OCI-LY1 (cell line): ENCODE results near the gene TTC12.

Experiments
- H2AFZ ChIP-seq: fragments of 200-600 bp; sonication (generic), shearing (Covaris generic); 2 replicates; pipeline ENCODE4 v1.6.0; 2014; ENCODE audit warnings: antibody characterized with exemption, mild to moderate bottlenecking, low read length
- H3F3A ChIP-seq: fragments of 200-600 bp; sonication (generic), shearing (Covaris generic); 2 replicates; pipeline ENCODE4 v1.6.0; 2014; ENCODE audit warnings: mild to moderate bottlenecking, antibody characterized with exemption, low read length, moderate library complexity; ENCODE audit not compliant: insufficient read depth
- H3K27ac ChIP-seq: fragments of 200-600 bp; sonication (generic); 2 replicates; pipeline ENCODE4 v1.5.1; 2014; ENCODE audit warnings: low read length, mixed run types, mild to moderate bottlenecking, low read depth; ENCODE audit not compliant: poor library complexity, severe bottlenecking
- H3K27me3 ChIP-seq: fragments of 200-600 bp; sonication (generic); 2 replicates; pipeline ENCODE4 v1.6.0; 2014; ENCODE audit warnings: antibody characterized with exemption, mild to moderate bottlenecking, low read length, moderate library complexity; ENCODE audit not compliant: insufficient read depth
- H3K36me3 ChIP-seq: fragments of 200-600 bp; sonication (generic); 2 replicates; pipeline ENCODE4 v1.6.1; 2014; ENCODE audit warnings: mild to moderate bottlenecking, antibody characterized with exemption, low read length, moderate library complexity, mixed read lengths; ENCODE audit not compliant: insufficient read depth
- H3K4me1 ChIP-seq: fragments of 200-600 bp; sonication (generic); 2 replicates; pipeline ENCODE4 v1.5.1; 2014; ENCODE audit warnings: mild to moderate bottlenecking, low read length, moderate library complexity; ENCODE audit not compliant: insufficient read depth, severe bottlenecking
- H3K4me2 ChIP-seq: fragments of 200-600 bp; sonication (generic), shearing (Covaris generic); 2 replicates; pipeline ENCODE4 v1.6.1; 2014; ENCODE audit warnings: low read length
- H3K4me3 ChIP-seq: fragments of 200-600 bp; sonication (generic); 2 replicates; pipeline ENCODE4 v1.5.1; 2014; ENCODE audit warnings: low read length, low read depth, mild to moderate bottlenecking, mixed read lengths; ENCODE audit not compliant: poor library complexity, severe bottlenecking
- H3K79me2 ChIP-seq: fragments of 200-600 bp; shearing (Covaris generic); 2 replicates; pipeline ENCODE4 v1.6.1; 2016; ENCODE audit warnings: mixed run types, low read length, mixed read lengths; ENCODE audit not compliant: insufficient read depth
- H3K9ac ChIP-seq: fragments of 200-600 bp; sonication (generic), shearing (Covaris generic); 2 replicates; pipeline ENCODE4 v1.6.1; 2014; ENCODE audit warnings: mild to moderate bottlenecking, low read length, mixed read lengths
- H3K9me2 ChIP-seq: fragments of 200-600 bp; sonication (generic), shearing (Covaris generic); 2 replicates; pipeline ENCODE4 v1.6.1; 2014; ENCODE audit warnings: low read depth, mild to moderate bottlenecking, low read length, mixed read lengths
- H3K9me3 ChIP-seq: fragments of 200-600 bp; shearing (Covaris generic); 2 replicates; pipeline ENCODE4 v1.6.1; 2014; ENCODE audit warnings: low read length, mixed read lengths
- H4K20me1 ChIP-seq: fragments of 200-600 bp; sonication (generic), shearing (Covaris generic); 2 replicates; pipeline ENCODE4 v1.6.0; 2016; ENCODE audit warnings: mild to moderate bottlenecking, low read length; ENCODE audit not compliant: insufficient read depth
- EZH2 ChIP-seq: fragments of 200-600 bp; sonication (generic), shearing (Covaris generic); IDR thresholded peaks from 2 replicates; pipeline ENCODE4 v1.8.0; 2017; ENCODE audit warnings: borderline replicate concordance, mixed run types, mild to moderate bottlenecking, antibody characterized with exemption, low read length, moderate library complexity, mixed read lengths
- TF ChIP-seq, protein P1 (sequence below): fragments of 200-600 bp; sonication (generic), shearing (Covaris generic); IDR thresholded peaks from 2 replicates; pipeline ENCODE4 v1.5.1; 2017; ENCODE audit warnings: mild to moderate bottlenecking, antibody characterized with exemption, low read length, moderate library complexity, mixed read lengths

The TTC12 gene

DNA sequence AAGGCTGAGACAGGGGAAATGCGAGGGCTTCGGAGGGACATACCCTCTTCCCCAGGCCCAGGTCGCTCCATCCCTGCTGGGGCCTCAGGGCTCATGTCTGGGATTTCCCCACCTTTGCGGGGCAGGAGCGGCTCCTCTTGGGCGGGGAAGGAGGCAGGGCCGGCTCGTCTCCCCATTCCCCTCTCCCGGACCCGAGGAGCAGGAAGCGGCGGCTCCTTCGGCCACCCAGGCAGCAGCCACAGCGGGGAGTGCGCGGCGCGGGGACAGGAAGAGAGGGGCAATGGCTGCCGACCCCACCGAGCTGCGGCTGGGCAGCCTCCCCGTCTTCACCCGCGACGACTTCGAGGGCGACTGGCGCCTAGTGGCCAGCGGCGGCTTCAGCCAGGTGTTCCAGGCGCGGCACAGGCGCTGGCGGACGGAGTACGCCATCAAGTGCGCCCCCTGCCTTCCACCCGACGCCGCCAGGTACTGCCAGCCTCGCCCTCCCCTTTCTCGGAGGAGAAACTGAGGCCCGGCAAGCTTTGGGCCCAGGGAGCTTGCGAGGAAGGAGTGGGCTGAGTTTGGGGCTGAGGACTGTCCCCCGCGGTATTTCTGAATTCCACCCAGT, 73.3 kb downstream of the TTC12 start, which contains the start of gene ANKK1:
Gene ANKK1 (plus strand): TSS at position 175 of the 607 bp plus-strand sequence. CDS start 106 bp downstream, at position 281.
- no peak within 1 kb of the TSS for H3K9ac ChIP-seq
- H3F3A ChIP-seq, result no peaks in the 10 kb centered on the region
- TF ChIP-seq, protein P1, sequence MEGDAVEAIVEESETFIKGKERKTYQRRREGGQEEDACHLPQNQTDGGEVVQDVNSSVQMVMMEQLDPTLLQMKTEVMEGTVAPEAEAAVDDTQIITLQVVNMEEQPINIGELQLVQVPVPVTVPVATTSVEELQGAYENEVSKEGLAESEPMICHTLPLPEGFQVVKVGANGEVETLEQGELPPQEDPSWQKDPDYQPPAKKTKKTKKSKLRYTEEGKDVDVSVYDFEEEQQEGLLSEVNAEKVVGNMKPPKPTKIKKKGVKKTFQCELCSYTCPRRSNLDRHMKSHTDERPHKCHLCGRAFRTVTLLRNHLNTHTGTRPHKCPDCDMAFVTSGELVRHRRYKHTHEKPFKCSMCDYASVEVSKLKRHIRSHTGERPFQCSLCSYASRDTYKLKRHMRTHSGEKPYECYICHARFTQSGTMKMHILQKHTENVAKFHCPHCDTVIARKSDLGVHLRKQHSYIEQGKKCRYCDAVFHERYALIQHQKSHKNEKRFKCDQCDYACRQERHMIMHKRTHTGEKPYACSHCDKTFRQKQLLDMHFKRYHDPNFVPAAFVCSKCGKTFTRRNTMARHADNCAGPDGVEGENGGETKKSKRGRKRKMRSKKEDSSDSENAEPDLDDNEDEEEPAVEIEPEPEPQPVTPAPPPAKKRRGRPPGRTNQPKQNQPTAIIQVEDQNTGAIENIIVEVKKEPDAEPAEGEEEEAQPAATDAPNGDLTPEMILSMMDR, result no peak
- TF ChIP-seq EZH2, result no peak
- no peak within 1 kb of the TSS for H3K4me3 ChIP-seq
- H3K4me2 ChIP-seq, result no peak within 1 kb of the TSS
- no peaks in the 10 kb centered on the region for H3K9me3 ChIP-seq
- no peaks in the 10 kb centered on the region for H3K36me3 ChIP-seq
- H3K27me3 ChIP-seq, result no peaks in the 10 kb centered on the region
- no peak within 1 kb of the TSS for H2AFZ ChIP-seq
- H3K79me2 ChIP-seq, result no peaks in the 10 kb centered on the region
- no peaks in the 10 kb centered on the region for H3K4me1 ChIP-seq
- no peak within 1 kb of the TSS for H3K27ac ChIP-seq
- no peaks in the 10 kb centered on the region for H4K20me1 ChIP-seq
- no peaks in the 10 kb centered on the region for H3K9me2 ChIP-seq

DNA sequence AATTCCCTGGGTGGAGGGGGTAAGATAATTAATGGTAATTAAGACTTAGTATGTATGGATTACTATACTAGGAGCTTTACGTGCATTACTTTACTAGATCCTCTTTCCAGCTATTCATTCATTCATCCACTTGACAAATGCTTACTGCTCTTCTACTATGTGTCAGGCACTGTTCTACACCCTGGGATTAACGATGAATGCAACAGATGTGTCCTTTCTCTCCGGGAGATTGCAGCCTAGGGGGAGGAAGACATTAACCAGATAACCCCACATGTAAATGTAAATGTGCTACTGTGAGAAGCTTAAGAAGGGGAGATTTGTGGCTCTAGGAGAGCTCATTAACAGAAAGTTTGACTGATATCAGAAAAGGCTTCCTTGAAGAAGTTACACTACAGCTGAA, 74.9 kb downstream of the TTC12 start:
- no peaks in the 10 kb centered on the region for H3K9me3 ChIP-seq
- no peaks in the 10 kb centered on the region for H3K79me2 ChIP-seq
- no peak overlapping the region for H3K9ac ChIP-seq
- no peaks in the 10 kb centered on the region for H3K9me2 ChIP-seq
- H3F3A ChIP-seq, result no peaks in the 10 kb centered on the region
- H4K20me1 ChIP-seq, result no peaks in the 10 kb centered on the region
- H3K4me1 ChIP-seq, result no peaks in the 10 kb centered on the region
- TF ChIP-seq, protein P1, result no peak
- no peak for TF ChIP-seq EZH2
- no peaks in the 10 kb centered on the region for H3K36me3 ChIP-seq
- no peaks in the 10 kb centered on the region for H3K27me3 ChIP-seq
- no peak overlapping the region for H3K4me2 ChIP-seq
- H3K27ac ChIP-seq, result no peak overlapping the region
- H3K4me3 ChIP-seq, result no peak overlapping the region
- no peak overlapping the region for H2AFZ ChIP-seq

DNA sequence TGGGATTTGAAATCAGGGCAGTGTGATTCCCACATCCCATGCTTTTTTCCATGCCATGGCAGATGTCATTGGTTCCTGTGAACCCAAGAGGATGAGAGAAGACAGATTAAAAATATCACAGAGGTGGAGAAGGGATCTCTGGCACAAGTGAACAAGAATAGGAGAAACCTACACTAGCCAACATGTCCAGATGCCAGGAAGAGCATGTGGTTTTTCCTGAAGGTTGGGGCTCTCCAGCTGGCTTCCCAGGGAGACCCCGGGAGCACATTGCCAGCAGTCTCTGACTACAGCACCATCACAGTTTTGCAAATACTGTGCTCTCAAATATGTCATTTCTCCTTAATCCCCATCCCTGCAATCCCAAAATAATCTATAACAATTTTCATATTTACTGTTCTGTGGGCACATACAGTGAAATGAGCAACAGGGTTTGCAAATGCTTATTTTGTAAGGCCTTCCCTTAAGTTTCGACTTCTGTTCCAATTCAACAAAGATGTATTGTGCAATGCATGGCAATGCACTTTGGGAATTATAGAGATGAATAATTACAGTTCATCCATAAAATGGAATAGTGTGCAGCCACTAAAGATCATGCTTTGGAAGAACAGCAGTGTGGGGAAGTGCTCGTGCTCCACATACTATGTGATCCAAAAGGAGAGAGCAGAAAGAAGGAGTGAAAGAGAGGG, 78.0 kb downstream of the TTC12 start:
- Histone ChIP-seq H3K4me1 (no peaks in the 10 kb centered on the region), H3K4me2 (no peak overlapping the region), H3K9me3 (no peaks in the 10 kb centered on the region), H3K9me2 (no peaks in the 10 kb centered on the region), H3K27me3 (0 out of 2 replicates have a peak, but pooled peaks cover 3% of the 10 kb centered on the region), H3K36me3 (no peaks in the 10 kb centered on the region), H3K9ac (no peak overlapping the region), H4K20me1 (no peaks in the 10 kb centered on the region), H3F3A (no peaks in the 10 kb centered on the region), H3K27ac (no peak overlapping the region), H2AFZ (no peak overlapping the region), H3K4me3 (no peak overlapping the region), H3K79me2 (no peaks in the 10 kb centered on the region)
- TF ChIP-seq, protein P1, result no peak
